Embryonic facial prominence (tissue), 1 donor: ENCODE results near the gene TSC22D1.

ENCODE experiments used
- DNase-seq: peaks from one replicate; pipeline ENCODE4 v3.0.0-alpha.2; 2016; ENCODE audit errors: extremely low spot score

TSC22D1 gene

DNA sequence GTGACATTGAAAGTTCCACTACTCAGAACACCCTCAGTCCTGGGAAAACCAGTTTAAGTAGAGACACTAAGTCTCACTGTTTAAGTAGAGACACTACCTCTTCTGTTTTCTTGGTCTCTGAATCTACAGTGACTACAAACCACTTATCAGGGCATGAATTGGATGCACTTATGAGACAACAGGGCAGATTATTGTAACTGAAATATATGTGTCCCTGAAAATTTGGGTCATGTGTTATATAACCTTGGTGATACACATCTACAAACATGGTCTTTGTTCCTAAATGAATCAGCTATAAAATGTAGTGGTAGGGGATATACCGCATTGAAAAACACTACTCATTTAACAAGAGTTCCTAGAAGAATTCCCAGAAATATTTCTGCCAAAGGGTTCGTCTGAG lies 146.8 kb downstream of the TSC22D1 start:
- no peak for DNase-seq

- no peak for DNase-seq
Observed at GRCh38 chr13:44426461-44426860, 149.7 kb downstream of the TSC22D1 start.

- DNase-seq: no peak
Observed at GRCh38 chr13:44425815-44426078, 150.4 kb downstream of the TSC22D1 start.

- DNase-seq: no peak
Observed at GRCh38 chr13:44425041-44425814, 150.9 kb downstream of the TSC22D1 start.

DNA sequence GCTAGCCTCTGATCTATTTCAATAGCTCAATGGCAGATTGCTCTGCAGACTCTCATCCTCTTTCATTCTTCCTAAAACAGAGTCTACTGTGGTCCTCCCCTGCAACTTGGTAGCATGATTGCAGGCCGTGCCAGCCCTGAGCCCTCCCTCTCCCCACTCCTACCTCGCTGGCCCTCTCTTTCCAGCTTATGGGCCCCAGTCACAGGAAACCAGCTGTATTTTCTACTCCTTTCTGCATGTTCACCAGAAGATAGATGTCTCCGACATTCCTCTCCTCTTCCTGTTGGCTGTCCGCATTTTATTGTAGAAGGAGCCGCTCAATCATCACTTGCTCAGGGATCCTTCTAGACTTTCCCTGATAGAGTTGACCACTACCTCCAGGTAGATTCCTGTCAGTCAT lies 152.3 kb downstream of the TSC22D1 start:
- DNase-seq: no peak

DNA sequence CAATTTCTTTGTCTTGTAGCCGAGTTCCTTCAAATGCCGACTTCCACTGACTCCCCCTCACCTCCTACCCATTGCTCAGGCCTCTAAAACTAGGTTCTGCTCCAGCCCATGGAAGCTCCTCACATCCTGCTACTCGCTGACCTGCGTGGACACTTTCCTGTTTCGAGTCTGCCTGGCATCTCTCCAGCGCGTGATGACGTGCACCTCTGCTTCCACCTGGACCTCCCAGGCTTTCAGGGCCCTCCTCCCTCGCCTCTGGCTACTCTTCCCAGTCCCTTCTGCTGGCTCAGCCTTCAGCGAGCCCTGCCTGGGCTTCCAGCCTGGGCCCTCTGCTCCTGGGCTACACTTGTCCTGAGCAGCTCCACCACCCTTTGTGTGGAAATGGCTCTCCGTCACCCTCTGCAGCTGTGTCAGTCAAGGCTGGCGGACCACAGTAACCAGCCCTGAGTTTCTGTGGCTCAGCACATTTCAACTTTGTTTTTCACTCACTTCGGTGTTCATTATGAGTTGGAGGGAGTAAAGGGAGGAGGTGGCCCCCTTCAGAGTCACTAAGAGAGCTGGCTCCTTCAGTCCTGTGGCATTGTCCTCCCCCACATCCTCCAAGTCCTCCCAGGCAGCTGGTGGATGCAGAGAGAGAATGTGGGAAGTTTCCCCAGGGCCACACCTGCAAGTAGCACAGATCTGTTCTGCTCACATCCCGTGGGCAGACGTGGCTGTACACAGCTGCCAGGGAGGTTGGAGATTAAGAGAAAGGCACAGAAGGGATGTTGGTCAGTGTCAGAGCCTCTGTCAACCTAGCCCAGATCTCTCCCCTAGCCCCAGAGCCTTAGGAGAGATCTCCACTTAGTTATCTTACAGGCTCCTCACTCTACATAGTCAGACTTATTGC lies 153.1 kb downstream of the TSC22D1 start:
- no peak for DNase-seq

DNA sequence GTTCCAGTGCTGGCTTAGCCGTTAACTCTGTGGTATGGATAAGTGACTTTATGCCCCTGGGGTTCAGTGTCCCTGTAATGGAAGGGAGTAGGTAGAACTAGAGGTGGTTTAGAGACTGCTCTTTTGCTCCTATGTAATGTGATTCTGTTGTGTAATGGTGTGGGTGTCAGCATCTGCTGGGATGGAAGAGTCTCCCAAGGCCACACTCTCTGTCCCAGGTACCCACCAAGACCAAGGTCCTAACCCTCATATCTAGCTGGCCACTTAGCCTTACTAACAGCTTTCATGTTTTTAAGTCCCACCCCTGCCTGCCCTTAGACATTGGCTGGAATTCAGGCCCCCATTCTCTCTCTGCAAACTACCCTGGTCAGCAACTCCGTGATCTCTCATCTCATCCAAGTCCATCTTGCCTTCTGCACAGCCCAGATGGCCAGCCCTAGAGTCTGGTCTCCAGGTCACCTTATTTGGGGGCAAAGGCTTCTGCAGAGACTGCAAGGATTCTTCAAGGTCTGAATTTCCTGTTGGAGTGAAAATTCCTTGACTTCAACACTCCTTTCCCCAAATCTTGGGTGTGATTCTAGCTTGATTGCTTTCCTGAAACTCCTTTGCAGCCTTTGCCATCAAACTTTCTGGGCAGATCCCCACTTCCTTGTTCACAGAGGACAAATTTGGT lies 154.1 kb downstream of the TSC22D1 start:
- no peak for DNase-seq

- no peak for DNase-seq
Observed at GRCh38 chr13:44420376-44421220, 155.5 kb downstream of the TSC22D1 start.

- DNase-seq: no peak
Observed at GRCh38 chr13:44417876-44418275, 158.3 kb downstream of the TSC22D1 start.

DNA sequence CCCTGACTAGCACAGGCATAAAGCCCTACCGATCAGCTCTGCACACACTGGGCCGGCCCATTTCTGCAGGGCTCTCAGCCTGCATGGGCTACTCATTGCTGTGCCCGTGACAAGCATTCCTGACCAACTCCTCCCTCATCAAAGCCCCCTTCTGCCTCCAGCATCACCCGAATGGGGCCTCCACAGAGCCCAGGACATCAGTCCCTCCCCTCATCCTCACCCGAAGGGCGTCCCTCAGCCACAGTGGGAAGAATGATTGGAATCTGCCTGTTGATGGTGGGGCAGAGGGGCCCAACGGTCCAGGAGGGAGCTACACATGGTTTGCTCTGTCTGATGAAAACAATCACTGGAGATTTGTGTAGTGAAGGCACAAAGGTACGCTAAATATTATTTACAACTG lies 158.7 kb downstream of the TSC22D1 start:
- DNase-seq: no peak

- no peak for DNase-seq
Observed at GRCh38 chr13:44416744-44417143, 159.4 kb downstream of the TSC22D1 start.

DNA sequence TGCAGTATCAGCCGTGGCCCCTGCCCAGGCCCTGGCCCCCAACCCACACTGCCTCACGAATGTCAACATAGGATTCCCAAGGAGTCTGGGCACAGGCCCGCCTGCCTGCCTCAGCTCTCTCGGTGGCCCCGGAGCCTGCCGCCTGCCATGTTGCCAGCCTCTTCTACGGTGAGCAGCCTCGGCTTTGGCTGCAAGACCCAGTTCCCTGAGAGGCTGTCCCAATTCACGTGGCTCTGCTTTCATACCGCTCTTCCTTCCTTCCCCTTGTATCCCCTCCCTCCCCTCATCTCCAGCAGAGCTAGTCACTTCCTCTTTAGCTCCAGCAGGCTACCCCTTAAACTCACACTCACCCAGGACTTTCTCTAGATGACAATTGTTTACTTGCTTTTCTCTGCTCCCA lies 159.8 kb downstream of the TSC22D1 start:
- DNase-seq: no peak

GRCh38 chr13:44415815-44416214 lies 160.3 kb downstream of the TSC22D1 start:
- DNase-seq: no peak

DNA sequence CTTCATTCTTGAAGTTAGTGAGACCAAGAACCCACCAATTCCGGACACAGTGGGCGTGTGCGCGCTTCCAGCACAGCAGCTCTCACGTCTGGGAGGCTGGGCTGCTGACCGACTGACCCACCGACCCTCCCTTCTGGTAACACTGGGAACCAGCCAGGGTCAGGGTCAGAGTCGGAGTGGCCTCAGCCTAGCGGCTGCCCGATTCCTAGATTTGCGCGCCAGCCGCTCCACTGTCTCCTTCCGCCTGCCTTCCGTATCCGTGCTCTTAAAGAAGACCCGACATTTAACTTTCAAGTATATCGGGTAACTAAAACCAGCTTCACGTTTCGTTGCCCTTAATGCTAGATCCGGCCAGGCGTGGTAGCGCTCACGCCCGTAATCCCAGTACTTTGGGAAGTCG lies 161.4 kb downstream of the TSC22D1 start:
- no peak for DNase-seq

DNA sequence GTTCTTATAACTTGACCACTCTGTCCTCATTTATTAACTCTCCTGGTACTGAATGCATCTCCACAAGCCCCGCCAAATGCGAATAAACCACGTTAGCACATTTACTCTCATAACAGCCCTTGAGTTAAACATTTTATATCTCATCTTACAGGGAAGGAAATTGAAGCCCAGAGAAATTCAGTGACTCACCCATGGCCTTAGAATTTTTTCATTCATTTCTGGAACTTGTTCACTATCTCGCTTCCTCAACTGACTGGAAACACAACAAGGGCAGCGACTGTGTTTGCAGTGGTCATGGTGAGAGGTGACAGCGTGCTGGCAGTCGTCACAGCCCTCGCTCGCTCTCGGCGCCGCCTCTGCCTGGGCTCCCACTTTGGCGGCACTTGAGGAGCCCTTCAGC lies 163.0 kb downstream of the TSC22D1 start:
- no peak for DNase-seq

DNA sequence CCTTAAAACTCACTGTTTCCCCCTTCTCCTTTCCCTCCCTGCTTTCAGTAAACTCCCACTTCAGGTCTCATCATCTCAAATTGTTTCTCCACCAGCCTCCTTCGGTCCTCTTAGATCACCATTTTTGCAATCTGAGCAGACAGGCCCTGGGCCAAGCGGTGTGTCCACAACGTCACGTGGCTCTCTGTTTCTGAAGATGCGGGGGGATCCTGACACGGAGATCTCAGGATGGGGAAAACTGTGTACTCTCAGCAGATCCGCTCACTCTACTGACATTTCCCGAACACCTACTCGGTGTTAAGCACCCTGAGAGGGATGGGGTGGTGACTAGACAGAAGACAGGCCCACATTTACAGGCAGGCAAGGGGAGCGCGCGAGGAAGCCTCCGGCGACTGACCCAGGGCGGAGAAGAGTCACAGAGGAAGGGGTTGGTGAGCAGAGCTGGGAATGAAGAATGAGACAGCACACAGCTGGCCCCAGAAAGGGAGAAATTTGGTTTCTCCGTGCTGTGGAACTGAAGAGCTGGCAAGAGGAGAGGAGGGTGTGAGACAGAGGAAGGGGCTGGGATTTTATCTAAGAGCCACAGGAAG lies 163.7 kb downstream of the TSC22D1 start:
- no peak for DNase-seq

DNA sequence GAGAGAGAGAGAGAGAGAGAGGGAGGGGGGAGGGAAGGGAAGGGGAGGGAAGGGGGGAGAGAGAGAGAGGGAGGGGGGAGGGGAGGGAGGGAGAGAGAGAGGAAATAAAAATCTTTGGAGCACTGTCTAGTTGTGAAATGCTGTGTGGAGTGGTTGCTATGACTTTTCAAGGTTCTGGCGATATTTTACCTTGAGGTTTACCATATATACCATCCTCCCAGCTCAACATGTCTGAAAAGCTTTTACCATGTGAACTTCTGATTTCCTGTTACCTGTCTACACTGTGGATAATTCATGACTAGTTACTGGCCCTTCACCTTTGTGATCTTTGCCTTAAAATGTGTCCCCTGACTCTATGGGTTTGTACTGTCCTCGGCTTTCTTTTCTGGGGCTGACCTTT lies 164.3 kb downstream of the TSC22D1 start:
- DNase-seq: no peak

DNA sequence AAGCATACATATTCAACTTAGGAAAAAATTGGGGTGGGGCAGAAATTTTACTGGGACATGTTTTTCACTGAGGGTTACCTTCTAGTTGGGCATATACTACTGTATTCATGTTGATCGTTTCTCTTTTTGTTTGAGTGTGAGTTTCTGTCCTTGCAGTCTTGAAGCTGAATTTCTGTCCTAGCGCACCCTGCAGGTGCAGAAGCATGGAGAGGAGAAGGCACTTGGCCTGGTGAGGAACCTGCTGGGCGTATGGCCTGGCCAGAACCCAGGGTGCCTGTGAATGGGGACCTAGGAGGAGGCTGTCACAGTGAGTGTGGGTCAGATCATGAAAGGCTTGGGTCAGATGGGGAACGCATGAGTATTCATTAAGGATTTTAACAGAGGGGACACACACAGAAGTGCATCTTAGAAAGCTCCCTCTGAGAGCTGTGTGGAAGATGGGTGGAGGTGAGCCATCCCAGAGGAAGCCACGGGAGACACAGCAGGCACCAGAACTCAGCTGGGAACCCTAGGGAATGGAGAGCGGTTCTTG lies 165.7 kb downstream of the TSC22D1 start:
- no peak for DNase-seq

DNA sequence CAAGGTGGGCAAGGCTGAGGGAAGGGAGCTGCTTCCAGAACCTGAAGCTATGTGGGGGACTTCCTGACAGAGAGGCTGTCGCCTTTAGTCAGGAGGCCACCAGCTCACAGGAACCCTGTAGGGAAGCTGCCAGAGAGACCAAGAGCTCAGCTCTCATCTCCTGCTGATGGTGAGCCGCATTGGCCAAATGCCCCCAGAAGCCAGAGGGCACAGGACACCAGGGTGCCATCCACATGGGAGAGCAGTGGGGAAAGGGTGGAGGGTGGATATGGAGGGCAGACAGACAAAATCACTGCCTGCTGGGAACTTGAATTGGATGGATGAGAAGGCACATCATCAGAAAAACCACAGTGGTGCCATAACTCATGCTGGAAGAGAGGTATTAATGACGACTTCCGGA lies 166.5 kb downstream of the TSC22D1 start:
- DNase-seq: no peak

DNA sequence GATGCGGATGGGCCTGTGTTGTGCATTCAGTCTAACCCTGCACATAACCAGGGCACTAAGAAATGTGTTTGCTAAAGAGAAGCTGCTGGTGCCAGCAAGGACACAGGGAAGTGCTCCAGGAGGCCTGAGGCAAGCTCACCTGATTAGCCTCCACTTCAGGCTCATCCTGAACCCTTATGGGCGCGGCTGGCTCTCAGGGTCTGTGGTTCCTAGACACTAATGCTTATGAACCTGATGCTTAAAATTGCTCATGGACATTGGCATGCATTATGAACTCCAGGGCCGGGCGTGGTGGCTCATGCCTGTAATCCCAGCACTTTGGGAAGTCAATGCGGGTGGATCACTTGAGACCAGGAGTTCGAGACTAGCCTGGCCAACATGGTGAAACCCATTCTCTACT lies 168.2 kb downstream of the TSC22D1 start:
- DNase-seq: no peak

GRCh38 chr13:44407379-44407778 lies 168.8 kb downstream of the TSC22D1 start:
- DNase-seq: no peak
